Right ventricle myocardium superior (tissue), 1 donor: Measurements from ENCODE around the gene CXXC1. TPM values are rescaled to one million over a fixed set of nuclear protein-coding genes. Genes with fewer than 3 reads are reported as not detected.

ENCODE experiments used
- total RNA-seq: library from RNA; stranded (reverse); fragmentation: NEBNext Ultra II Directional; extraction: Animal tissue kit (Norgen Biotek cat#: 25700); gene quantifications from one replicate; pipeline ENCODE4 v1.2.1, GENCODE V29; 2021
- donor health status: DM: no; HTN: yes; CAD: no; lungs with severe emphysema.

CXXC1 gene
- total RNA-seq, 1 donor from 2014 or later = 39.4 TPM

Other genes with a start within 250 kb of the CXXC1 start
- 0.38 TPM for gene MYO5B, start 92.5 kb downstream of the CXXC1 start, total RNA-seq
- gene CFAP53, start 21.2 kb downstream of the CXXC1 start, total RNA-seq = 0.11 TPM
- 41.2 TPM for gene MBD1, start 6.2 kb downstream of the CXXC1 start, total RNA-seq
- gene SKA1, start 87.4 kb upstream of the CXXC1 start, total RNA-seq = 0.65 TPM